Esophagus muscularis mucosa (tissue), 4 donors: ENCODE measurements around the gene IZUMO3. TPM values are rescaled to one million over a fixed set of nuclear protein-coding genes. Genes with fewer than 3 reads are reported as not detected.
"Not testable (repeated sequence)": the region's sequence is repeated elsewhere in the genome, so short reads cannot be mapped to it uniquely, and the experiment has no call there.

ENCODE experiments used
- DNase-seq: peaks from one replicate; pipeline ENCODE4 v3.0.0-alpha.2; 2017; ENCODE audit errors: extremely low spot score
- H3K27ac ChIP-seq, 4 donors: fragments of 200-600 bp; sonication (generic); replicated peaks in 1 of 4; 1 replicate in 3 of 4; 2 replicates in 1 of 4; pipeline ENCODE4 v1.5.1; 2016 to 2019; ENCODE audit warnings: mild to moderate bottlenecking in 1 of 4
- H3K27me3 ChIP-seq, 4 donors: fragments of 200-600 bp; sonication (generic); one replicate each; pipeline versions ENCODE4 v1.5.1 to v1.6.0; 2016 to 2019
- H3K36me3 ChIP-seq, 4 donors: fragments of 200-600 bp; sonication (generic); one replicate each; pipeline ENCODE4 v1.5.1; 2016 to 2019
- H3K4me1 ChIP-seq, 4 donors: fragments of 200-600 bp; sonication (generic); one replicate each; pipeline ENCODE4 v1.5.1; 2016 to 2019
- H3K4me3 ChIP-seq, 4 donors: fragments of 200-600 bp; sonication (generic); 1 replicate in 2 of 4; 2 replicates in 2 of 4; pipeline ENCODE4 v1.5.1; 2016 to 2019; ENCODE audit warnings: mild to moderate bottlenecking in 4 of 4, moderate library complexity in 1 of 4
- H3K9me3 ChIP-seq, 4 donors: fragments of 200-600 bp; sonication (generic); 1 replicate in 3 of 4; 2 replicates in 1 of 4; pipeline ENCODE4 v1.5.1; 2016 to 2019
- CTCF ChIP-seq, 3 experiments: fragments of 200-600 bp in 2 of 3; fragments of 450-650 bp in 1 of 3; sonication (generic) in 2 of 3; IDR thresholded peaks; one replicate each; pipeline ENCODE4 v1.5.1; 2017 to 2019; ENCODE audit warnings: antibody characterized with exemption in 3 of 3, mild to moderate bottlenecking in 2 of 3, moderate library complexity in 1 of 3
- EP300 ChIP-seq: sonication (generic); formaldehyde crosslinking; IDR thresholded peaks from one replicate; pipeline ENCODE4 v1.6.1; 2017; ENCODE audit warnings: antibody characterized with exemption
- POLR2A ChIP-seq: fragments of 450-650 bp; IDR thresholded peaks from one replicate; pipeline ENCODE4 v1.6.1; 2017; ENCODE audit warnings: antibody characterized with exemption, moderate library complexity, mild to moderate bottlenecking, low read depth
- POLR2AphosphoS5 ChIP-seq, 2 donors: sonication (generic); formaldehyde crosslinking; IDR thresholded peaks; one replicate each; pipeline ENCODE4 v1.6.1; 2017; ENCODE audit warnings: antibody characterized with exemption in 2 of 2
- WGBS: methylation state at CpG from one replicate; pipeline ENCODE4 v1.1.5; 2018; 5-methylcytosine and 5-hydroxymethylcytosine counted together
- intact Hi-C: fragments of 100-400 bp; cut with DNase I; formaldehyde crosslinking; loops from one replicate; pipeline ENCODE4 v1.15.1; 2023
- total RNA-seq, 4 donors: library from RNA; depleted of rRNA; stranded (reverse); fragments of >200 nt; gene quantifications; one replicate each; pipeline versions ENCODE4 v1.1.0 to v1.2.1, GENCODE V29; 2016

IZUMO3 gene
- total RNA-seq, 4 donors from 2014 or later = not detected

- no peaks in the 10 kb centered on the region for H3K27me3 ChIP-seq
- no peak for TF ChIP-seq POLR2AphosphoS5 (IDR thresholded peaks at IDR 0.05)
- no peak for TF ChIP-seq POLR2A
- no peak for TF ChIP-seq EP300
- TF ChIP-seq CTCF (IDR thresholded peaks at IDR 0.05) = no peak
- H3K36me3 ChIP-seq = no peaks in the 10 kb centered on the region
- H3K4me3 ChIP-seq = no peak overlapping the region
- no peaks in the 10 kb centered on the region for H3K4me1 ChIP-seq
- 43% methylated on average over 6 of the region's 6 CpGs for WGBS
- H3K9me3 ChIP-seq = peaks cover 0 to 9% (median 6%) of the 10 kb centered on the region in 4 donors
- intact Hi-C loops = no loop called here
- DNase-seq = no peak
- no peak overlapping the region for H3K27ac ChIP-seq
These were observed 36.7 kb upstream of the IZUMO3 start for GRCh38 chr9:24582146-24583126.

GRCh38 chr9:24580005-24580404 lies 34.3 kb upstream of the IZUMO3 start:
- DNase-seq, H3K4me1 ChIP-seq, intact Hi-C loops, H3K36me3 ChIP-seq, H3K9me3 ChIP-seq, H3K27ac ChIP-seq, H3K4me3 ChIP-seq, H3K27me3 ChIP-seq: not testable (repeated sequence)
- WGBS = 91% methylated on average over 19 of the region's 21 CpGs

GRCh38 chr9:24572406-24572805 lies 26.7 kb upstream of the IZUMO3 start:
- Histone ChIP-seq H3K4me1 (no peaks in the 10 kb centered on the region), H3K27me3 (no peaks in the 10 kb centered on the region), H3K9me3 (no peaks in the 10 kb centered on the region), H3K27ac (no peak overlapping the region), H3K36me3 (no peaks in the 10 kb centered on the region), H3K4me3 (no peak overlapping the region)
- DNase-seq = no peak
- intact Hi-C loops = no loop called here
- TF ChIP-seq EP300 (no peak), POLR2AphosphoS5 (IDR thresholded peaks at IDR 0.05) (no peak), POLR2A (no peak), CTCF (IDR thresholded peaks at IDR 0.05) (no peak)
- 92% methylated on average over 2 of the region's 2 CpGs for WGBS

- Histone ChIP-seq H3K27ac (no peak overlapping the region), H3K36me3 (no peaks in the 10 kb centered on the region), H3K27me3 (no peaks in the 10 kb centered on the region), H3K9me3 (no peaks in the 10 kb centered on the region), H3K4me1 (no peaks in the 10 kb centered on the region), H3K4me3 (no peak overlapping the region)
- no peak for TF ChIP-seq POLR2AphosphoS5 (IDR thresholded peaks at IDR 0.05)
- no peak for TF ChIP-seq EP300
- TF ChIP-seq CTCF (IDR thresholded peaks at IDR 0.05) = no peak
- TF ChIP-seq POLR2A = no peak
- WGBS = 79% methylated on average over 3 of the region's 3 CpGs
- intact Hi-C loops = no loop called here
- no peak for DNase-seq
These were observed 16.3 kb upstream of the IZUMO3 start for GRCh38 chr9:24561957-24562356.

GRCh38 chr9:24553183-24553552 lies 7.5 kb upstream of the IZUMO3 start:
- intact Hi-C loops = no loop called here
- H3K9me3 ChIP-seq = no peaks in the 10 kb centered on the region
- no peak for DNase-seq
- no peaks in the 10 kb centered on the region for H3K27me3 ChIP-seq
- 79% methylated on average over 2 of the region's 2 CpGs for WGBS
- peaks cover 0 to 4% (median 0%) of the 10 kb centered on the region in 4 donors for H3K4me1 ChIP-seq
- H3K4me3 ChIP-seq = no peak overlapping the region
- no peaks in the 10 kb centered on the region for H3K36me3 ChIP-seq
- no peak overlapping the region for H3K27ac ChIP-seq
- TF ChIP-seq CTCF (IDR thresholded peaks at IDR 0.05) = no peak
- no peak for TF ChIP-seq EP300
- TF ChIP-seq POLR2A = no peak
- TF ChIP-seq POLR2AphosphoS5 (IDR thresholded peaks at IDR 0.05) = no peak
